ENCODE measurements around the gene MLX. TPM values are rescaled to one million over a fixed set of nuclear protein-coding genes. Genes with fewer than 3 reads are reported as not detected.
"Not testable (repeated sequence)": the region's sequence is repeated elsewhere in the genome, so short reads cannot be mapped to it uniquely, and the experiment has no call there.

MLX gene
- total and polyA plus RNA-seq, 7 donors = 45.2 to 108 (median 67.9) TPM

GRCh38 chr17:42553866-42554249, 13.0 kb upstream of the MLX start:
- 32 to 50% (median 34%) methylated on average over 16 of the region's 16 CpGs for WGBS, 3 donors
- DNase-seq = peak in 1 of 2 donors; percentile 58

GRCh38 chr17:42554250-42555121, 12.4 kb upstream of the MLX start:
- peak; percentile 90 to 93 for DNase-seq
- Histone ChIP-seq H3K36me3 (ENCODE audit: insufficient read depth in 1 of 2, low read depth in 1 of 2) (peaks cover 0 to 3% of the 10 kb centered on the region in 2 donors), H3K4me3 (peak overlapping the region; percentile 92), H3K9me3 (no peaks in the 10 kb centered on the region), H3K4me1 (peaks cover 10% of the 10 kb centered on the region), H3K27ac (peak overlapping the region; percentile 88), H3K27me3 (ENCODE audit: insufficient read depth in 3 of 3, low read length in 2 of 3) (no peaks in the 10 kb centered on the region)
- TF ChIP-seq CTCF (IDR thresholded peaks at IDR 0.05) = no peak
- 0 to 2% (median 1%) methylated on average over 70 to 82 of the region's 82 CpGs for WGBS, 3 donors
- ATAC-seq = peak; percentile 88 to 94 (median 92)
- intact Hi-C loops (cut with DNase I) = no loop called here

More at GRCh38 chr17:42553866-42554249, 13.0 kb upstream of the MLX start:
- no peaks in the 10 kb centered on the region for H3K27me3 ChIP-seq (ENCODE audit: insufficient read depth in 3 of 3, low read length in 2 of 3)
- H3K4me3 ChIP-seq = peak overlapping the region; percentile 92
- peaks cover 10% of the 10 kb centered on the region for H3K4me1 ChIP-seq
- peak; percentile 51 to 75 (median 63) for ATAC-seq
- intact Hi-C loops (cut with DNase I) = no loop called here
- H3K27ac ChIP-seq = peak overlapping the region; percentile 88
- peaks cover 0 to 3% of the 10 kb centered on the region in 2 donors for H3K36me3 ChIP-seq (ENCODE audit: insufficient read depth in 1 of 2, low read depth in 1 of 2)
- no peak for TF ChIP-seq CTCF (IDR thresholded peaks at IDR 0.05)
- no peaks in the 10 kb centered on the region for H3K9me3 ChIP-seq

- peaks cover 10% of the 10 kb centered on the region for H3K4me1 ChIP-seq
- TF ChIP-seq CTCF (IDR thresholded peaks at IDR 0.05) = no peak
- peak in 1 of 4 donors; percentile 4 for ATAC-seq
- WGBS, 3 donors = 25 to 29% (median 28%) methylated on average over 4 of the region's 4 CpGs
- H3K4me3 ChIP-seq = peak overlapping the region; percentile 92
- H3K9me3 ChIP-seq = no peaks in the 10 kb centered on the region
- H3K27me3 ChIP-seq (ENCODE audit: insufficient read depth in 3 of 3, low read length in 2 of 3) = no peaks in the 10 kb centered on the region
- intact Hi-C loops (cut with DNase I) = no loop called here
- no peak for DNase-seq
- H3K36me3 ChIP-seq (ENCODE audit: insufficient read depth in 1 of 2, low read depth in 1 of 2) = peaks cover 0 to 3% of the 10 kb centered on the region in 2 donors
- H3K27ac ChIP-seq = peak overlapping the region; percentile 88
Observed at GRCh38 chr17:42555122-42555622, 11.7 kb upstream of the MLX start.

- H3K27me3 ChIP-seq (ENCODE audit: insufficient read depth in 3 of 3, low read length in 2 of 3); intact Hi-C loops (cut with DNase I); ATAC-seq; H3K36me3 ChIP-seq (ENCODE audit: insufficient read depth in 1 of 2, low read depth in 1 of 2); H3K4me3 ChIP-seq; H3K9me3 ChIP-seq; H3K27ac ChIP-seq: not testable (repeated sequence)
- peak in 1 of 2 donors; percentile 44 for DNase-seq
- WGBS, 3 donors = 62 to 69% (median 62%) methylated on average over 5 of the region's 5 CpGs
- peaks cover 10% of the 10 kb centered on the region for H3K4me1 ChIP-seq
Observed at GRCh38 chr17:42555961-42556617, 10.8 kb upstream of the MLX start.

GRCh38 chr17:42559075-42559474, 7.8 kb upstream of the MLX start:
- intact Hi-C loops (cut with DNase I) = no loop called here
- Histone ChIP-seq H3K27me3 (ENCODE audit: insufficient read depth in 3 of 3, low read length in 2 of 3) (no peaks in the 10 kb centered on the region), H3K36me3 (ENCODE audit: insufficient read depth in 1 of 2, low read depth in 1 of 2) (peaks cover 0 to 3% of the 10 kb centered on the region in 2 donors), H3K27ac (peak overlapping the region; percentile 16), H3K4me1 (peaks cover 22% of the 10 kb centered on the region), H3K9me3 (no peaks in the 10 kb centered on the region), H3K4me3 (no peak overlapping the region)
- WGBS, 3 donors = 84 to 85% (median 84%) methylated on average over 6 of the region's 6 CpGs
- no peak for DNase-seq
- TF ChIP-seq CTCF (IDR thresholded peaks at IDR 0.05) = no peak
- no peak for ATAC-seq
